ENCODE measurements around the gene ATP11C.

DNA sequence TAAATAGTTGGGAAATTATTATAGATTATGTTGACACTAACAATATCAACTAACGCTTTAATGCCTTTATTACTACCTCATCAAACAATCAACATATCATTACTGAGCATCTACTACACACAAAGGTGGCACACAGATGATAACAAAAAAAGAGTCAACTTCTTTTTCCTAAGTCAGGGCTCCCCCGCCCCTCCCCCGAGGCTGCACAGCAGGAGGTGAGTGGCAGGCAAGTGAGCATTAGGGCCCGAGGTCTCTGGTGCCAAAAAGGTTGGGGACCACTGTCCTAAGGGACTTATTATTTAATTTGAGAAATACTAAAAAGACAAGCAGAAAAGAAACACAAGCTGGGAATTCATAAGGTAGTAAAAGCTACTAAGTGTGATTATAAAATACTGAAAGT, 174.6 kb downstream of the ATP11C start:
- TF ChIP-seq, protein P1, sequence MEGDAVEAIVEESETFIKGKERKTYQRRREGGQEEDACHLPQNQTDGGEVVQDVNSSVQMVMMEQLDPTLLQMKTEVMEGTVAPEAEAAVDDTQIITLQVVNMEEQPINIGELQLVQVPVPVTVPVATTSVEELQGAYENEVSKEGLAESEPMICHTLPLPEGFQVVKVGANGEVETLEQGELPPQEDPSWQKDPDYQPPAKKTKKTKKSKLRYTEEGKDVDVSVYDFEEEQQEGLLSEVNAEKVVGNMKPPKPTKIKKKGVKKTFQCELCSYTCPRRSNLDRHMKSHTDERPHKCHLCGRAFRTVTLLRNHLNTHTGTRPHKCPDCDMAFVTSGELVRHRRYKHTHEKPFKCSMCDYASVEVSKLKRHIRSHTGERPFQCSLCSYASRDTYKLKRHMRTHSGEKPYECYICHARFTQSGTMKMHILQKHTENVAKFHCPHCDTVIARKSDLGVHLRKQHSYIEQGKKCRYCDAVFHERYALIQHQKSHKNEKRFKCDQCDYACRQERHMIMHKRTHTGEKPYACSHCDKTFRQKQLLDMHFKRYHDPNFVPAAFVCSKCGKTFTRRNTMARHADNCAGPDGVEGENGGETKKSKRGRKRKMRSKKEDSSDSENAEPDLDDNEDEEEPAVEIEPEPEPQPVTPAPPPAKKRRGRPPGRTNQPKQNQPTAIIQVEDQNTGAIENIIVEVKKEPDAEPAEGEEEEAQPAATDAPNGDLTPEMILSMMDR (IDR thresholded peaks at IDR 0.05) = no peak
- no peak for TF ChIP-seq POLR2A (IDR thresholded peaks at IDR 0.05)

Data from thyroid gland (tissue), 4 donors.